ENCODE data around the gene RRM1. TPM values are rescaled to one million over a fixed set of nuclear protein-coding genes. Genes with fewer than 3 reads are reported as not detected.
A peak's percentile ranks its signal among the peaks of the same experiment; 100 is the strongest.
"Not testable (repeated sequence)": the region's sequence is repeated elsewhere in the genome, so short reads cannot be mapped to it uniquely, and the experiment has no call there.

Gene RRM1
- total RNA-seq, 1 donor from 2014 or later: 166 TPM

DNA sequence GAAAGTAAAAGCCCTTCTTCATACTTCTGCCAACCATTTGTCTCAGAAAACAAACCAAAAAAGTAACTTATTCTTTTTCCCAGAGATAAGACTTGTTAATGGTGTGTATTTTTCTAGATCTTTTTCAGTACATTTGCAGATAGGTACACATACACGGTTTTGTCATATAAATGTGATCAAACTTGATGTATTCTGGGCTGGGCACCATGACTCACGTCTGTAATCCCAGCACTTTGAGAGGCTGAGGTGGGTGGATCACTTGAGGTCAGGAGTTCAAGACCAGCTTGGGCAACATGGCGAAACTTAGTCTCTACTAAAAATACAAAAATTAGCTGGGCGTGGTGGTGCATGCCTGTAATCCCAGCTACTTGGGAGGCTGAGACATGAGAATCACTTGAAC is 35.6 kb downstream of the RRM1 start:
- H3K27ac Mint-ChIP-seq; H3K9me3 Mint-ChIP-seq; H3K4me1 Mint-ChIP-seq; H3K27me3 Mint-ChIP-seq; DNase-seq; intact Hi-C loops (cut with micrococcal nuclease); H3K4me3 Mint-ChIP-seq: not testable (repeated sequence)
- H3K36me3 Mint-ChIP-seq (ENCODE audit: low read depth): peaks cover 64% of the 10 kb centered on the region

DNA sequence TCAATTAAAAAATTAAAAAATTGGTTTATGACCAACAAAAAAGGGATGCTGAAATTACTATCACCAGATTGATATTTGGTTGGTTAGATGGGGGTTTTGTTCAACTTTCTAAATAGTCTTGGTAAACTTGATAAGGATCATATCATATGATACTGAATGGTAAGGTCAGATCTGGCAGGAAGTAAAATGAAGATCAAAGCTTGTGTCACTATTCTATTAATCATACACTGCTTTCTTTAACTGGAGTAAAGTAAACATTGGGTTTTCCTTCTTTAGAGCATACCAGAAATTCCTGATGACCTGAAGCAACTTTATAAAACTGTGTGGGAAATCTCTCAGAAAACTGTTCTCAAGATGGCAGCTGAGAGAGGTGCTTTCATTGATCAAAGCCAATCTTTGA is 40.2 kb downstream of the RRM1 start:
- Mint-ChIP-seq H3K9me3 (peaks cover 10% of the 10 kb centered on the region), H3K27ac (no peak overlapping the region), H3K4me3 (no peak overlapping the region), H3K4me1 (peaks cover 5% of the 10 kb centered on the region), H3K36me3 (ENCODE audit: low read depth) (peaks cover 64% of the 10 kb centered on the region), H3K27me3 (no peaks in the 10 kb centered on the region)
- intact Hi-C loops (cut with micrococcal nuclease): no loop called here
- DNase-seq: no peak

DNA sequence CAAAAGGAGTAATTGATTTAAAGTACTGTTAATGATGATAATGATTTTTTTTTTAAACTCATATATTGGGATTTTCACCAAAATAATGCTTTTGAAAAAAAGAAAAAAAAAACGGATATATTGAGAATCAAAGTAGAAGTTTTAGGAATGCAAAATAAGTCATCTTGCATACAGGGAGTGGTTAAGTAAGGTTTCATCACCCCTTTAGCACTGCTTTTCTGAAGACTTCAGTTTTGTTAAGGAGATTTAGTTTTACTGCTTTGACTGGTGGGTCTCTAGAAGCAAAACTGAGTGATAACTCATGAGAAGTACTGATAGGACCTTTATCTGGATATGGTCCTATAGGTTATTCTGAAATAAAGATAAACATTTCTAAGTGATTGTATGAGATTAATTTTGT is 43.9 kb downstream of the RRM1 start:
- Mint-ChIP-seq H3K27me3 (no peaks in the 10 kb centered on the region), H3K4me1 (peaks cover 5% of the 10 kb centered on the region), H3K27ac (no peak overlapping the region), H3K36me3 (ENCODE audit: low read depth) (peaks cover 78% of the 10 kb centered on the region), H3K4me3 (no peak overlapping the region), H3K9me3 (peaks cover 28% of the 10 kb centered on the region)
- no peak for DNase-seq
- intact Hi-C loops (cut with micrococcal nuclease): no loop called here

DNA sequence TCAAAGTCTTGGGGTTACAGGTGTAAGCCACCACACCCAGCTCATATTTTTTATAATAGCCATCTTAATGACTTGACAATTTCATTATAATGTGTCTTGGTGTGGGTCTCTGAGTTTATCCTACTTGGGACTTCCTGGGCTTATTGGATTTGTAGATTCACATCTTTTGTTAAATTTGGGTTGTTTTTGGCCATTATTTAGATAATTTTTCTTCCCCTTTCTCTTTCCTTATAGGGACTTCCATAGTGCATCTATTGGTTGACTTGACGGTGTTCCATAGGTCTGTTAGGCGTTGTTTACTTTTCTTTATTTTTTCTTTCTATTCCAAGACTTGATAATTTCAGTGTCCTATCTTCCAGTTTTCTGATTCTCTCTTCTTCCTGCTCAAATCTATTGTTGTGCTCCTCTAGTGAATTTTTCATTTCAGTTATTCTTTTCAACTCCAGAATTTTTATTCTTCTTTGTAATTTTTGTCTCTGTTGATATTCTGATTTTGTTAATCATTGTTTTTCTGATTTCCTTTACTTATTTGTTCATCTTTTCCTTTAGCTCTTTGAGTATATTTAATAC is 45.6 kb downstream of the RRM1 start:
- Mint-ChIP-seq H3K4me3 (no peak overlapping the region), H3K4me1 (peaks cover 1% of the 10 kb centered on the region), H3K36me3 (ENCODE audit: low read depth) (peaks cover 67% of the 10 kb centered on the region), H3K27me3 (no peaks in the 10 kb centered on the region), H3K9me3 (peaks cover 23% of the 10 kb centered on the region), H3K27ac (peak overlapping the region; percentile 37)
- DNase-seq: no peak
- intact Hi-C loops (cut with micrococcal nuclease): no loop called here

DNA sequence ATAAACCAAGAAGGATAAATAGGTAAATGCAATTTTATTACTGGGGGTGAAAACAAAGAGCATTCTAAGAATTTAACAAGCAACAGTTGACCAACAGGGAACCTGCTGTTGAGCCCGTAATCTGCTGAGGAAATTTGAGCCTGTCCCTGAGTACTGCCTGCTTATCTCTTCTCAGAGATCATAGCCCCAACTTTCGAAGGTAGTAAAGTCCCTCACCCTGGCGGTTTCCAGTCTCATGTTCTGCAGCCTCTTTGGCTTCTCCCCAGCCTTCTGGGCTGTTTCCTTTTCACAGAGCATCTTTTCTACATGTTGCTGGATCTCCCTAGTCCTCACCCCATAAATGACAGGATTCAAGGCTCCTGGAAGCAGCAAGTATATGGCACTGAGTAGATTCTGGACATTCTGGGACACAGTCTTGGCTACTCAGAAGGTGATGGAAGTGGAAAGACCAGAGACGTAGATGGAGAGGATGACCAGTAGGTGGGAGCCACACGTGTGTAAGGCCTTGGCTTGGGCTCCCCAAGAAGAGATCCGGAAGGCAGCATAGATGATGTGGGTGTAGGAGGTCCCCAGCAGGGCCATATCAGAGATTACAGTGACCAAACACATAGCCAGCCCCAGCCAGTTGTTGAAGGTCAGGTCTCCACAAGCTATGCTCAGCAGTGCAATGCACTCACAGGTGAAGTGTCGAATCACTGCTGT is 51.6 kb downstream of the RRM1 start:
- Mint-ChIP-seq H3K27ac (no peak overlapping the region), H3K4me3 (no peak overlapping the region), H3K36me3 (ENCODE audit: low read depth) (peaks cover 25% of the 10 kb centered on the region), H3K27me3 (no peaks in the 10 kb centered on the region), H3K9me3 (peaks cover 7% of the 10 kb centered on the region), H3K4me1 (no peaks in the 10 kb centered on the region)
- intact Hi-C loops (cut with micrococcal nuclease): no loop called here
- no peak for DNase-seq

DNA sequence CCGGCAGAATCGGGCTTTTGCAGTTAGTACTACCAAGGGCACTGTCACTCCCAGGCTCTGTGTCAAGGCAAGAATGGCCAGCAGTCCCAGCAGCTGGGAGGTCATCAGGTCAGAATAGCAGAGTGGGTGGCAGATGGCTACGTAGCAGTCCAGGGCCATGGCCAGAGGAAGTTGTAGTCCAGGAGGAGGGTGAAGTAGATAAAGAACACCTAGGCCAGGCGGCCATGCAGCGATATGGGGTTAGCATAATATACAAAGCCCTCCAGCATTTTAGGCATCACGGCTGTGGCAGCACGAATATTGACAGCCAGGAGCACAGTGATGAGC is 52.1 kb downstream of the RRM1 start:
- intact Hi-C loops (cut with micrococcal nuclease): no loop called here
- no peak overlapping the region for H3K4me3 Mint-ChIP-seq

DNA sequence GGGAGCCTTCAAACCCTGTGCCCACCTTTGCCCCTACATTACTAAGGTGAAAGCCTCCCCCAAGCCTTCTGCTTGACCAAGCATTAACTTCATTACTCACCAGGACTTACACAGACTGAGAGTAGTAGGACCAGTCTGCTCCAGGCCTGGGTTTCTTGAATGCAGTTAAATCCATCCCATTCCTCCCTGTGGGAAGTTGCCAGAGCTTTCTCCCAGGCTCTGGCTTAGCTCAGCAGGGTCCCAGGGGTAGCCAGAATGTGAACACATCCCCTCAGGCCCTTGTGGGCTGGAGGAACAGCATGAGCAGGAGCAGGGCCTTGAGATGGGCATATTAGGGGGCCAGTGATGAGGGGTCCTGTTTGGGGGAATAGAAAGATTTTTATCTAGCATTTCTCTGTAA is 59.9 kb downstream of the RRM1 start:
- no peak overlapping the region for H3K4me3 Mint-ChIP-seq
- intact Hi-C loops (cut with micrococcal nuclease): no loop called here
- H3K27me3 Mint-ChIP-seq: no peaks in the 10 kb centered on the region
- DNase-seq: no peak
- peaks cover 4% of the 10 kb centered on the region for H3K9me3 Mint-ChIP-seq
- no peaks in the 10 kb centered on the region for H3K36me3 Mint-ChIP-seq (ENCODE audit: low read depth)
- H3K27ac Mint-ChIP-seq: no peak overlapping the region
- H3K4me1 Mint-ChIP-seq: no peaks in the 10 kb centered on the region

More for the DNA sequence above, 52.1 kb downstream of the RRM1 start:
- Mint-ChIP-seq H3K27me3 (no peaks in the 10 kb centered on the region), H3K27ac (no peak overlapping the region), H3K36me3 (ENCODE audit: low read depth) (peaks cover 19% of the 10 kb centered on the region), H3K4me1 (no peaks in the 10 kb centered on the region), H3K9me3 (peaks cover 2% of the 10 kb centered on the region)
- no peak for DNase-seq

DNA sequence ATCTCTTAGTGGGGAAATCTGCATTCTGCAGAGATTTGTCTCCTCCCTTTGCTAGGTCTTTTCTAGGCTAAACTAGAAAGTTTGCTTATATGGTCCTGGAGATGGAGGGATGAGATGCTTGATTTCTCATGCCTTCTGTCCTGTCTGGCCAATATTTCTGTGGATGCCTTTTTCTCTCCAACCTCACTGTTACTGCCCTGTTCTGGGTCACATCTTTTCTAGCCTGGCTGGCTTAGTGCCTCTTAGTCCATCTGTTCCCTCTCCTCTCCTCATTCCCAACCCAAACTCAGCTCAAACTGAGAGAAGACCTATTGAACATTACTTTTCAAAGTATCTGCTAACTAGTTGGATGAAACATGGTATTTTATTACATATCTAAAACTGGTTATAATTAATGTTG is 62.0 kb downstream of the RRM1 start:
- H3K27me3 Mint-ChIP-seq: no peaks in the 10 kb centered on the region
- no peak for DNase-seq
- H3K27ac Mint-ChIP-seq: no peak overlapping the region
- H3K36me3 Mint-ChIP-seq (ENCODE audit: low read depth): no peaks in the 10 kb centered on the region
- no peak overlapping the region for H3K4me3 Mint-ChIP-seq
- intact Hi-C loops (cut with micrococcal nuclease): no loop called here
- peaks cover 4% of the 10 kb centered on the region for H3K9me3 Mint-ChIP-seq
- no peaks in the 10 kb centered on the region for H3K4me1 Mint-ChIP-seq

DNA sequence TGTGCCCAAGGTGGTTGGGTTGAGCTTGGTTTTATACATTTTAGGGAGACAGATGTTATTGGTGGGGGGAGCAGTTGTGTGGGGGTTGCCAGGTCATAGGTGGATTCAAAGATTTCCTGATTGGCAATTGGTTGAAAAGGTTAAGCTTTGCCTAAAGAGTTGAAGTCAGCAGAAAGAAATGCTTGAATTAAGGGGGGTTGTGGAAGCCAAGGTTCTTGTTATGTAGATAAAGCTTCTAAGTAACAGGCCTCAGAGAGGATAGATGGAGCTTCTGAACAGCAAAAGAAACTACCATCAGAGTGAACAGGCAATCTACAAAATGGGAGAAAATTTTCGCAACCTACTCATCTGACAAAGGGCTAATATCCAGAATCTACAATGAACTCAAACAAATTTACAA is 64.2 kb downstream of the RRM1 start:
- H3K27ac Mint-ChIP-seq; H3K36me3 Mint-ChIP-seq (ENCODE audit: low read depth); H3K4me1 Mint-ChIP-seq; intact Hi-C loops (cut with micrococcal nuclease); H3K9me3 Mint-ChIP-seq; H3K27me3 Mint-ChIP-seq; H3K4me3 Mint-ChIP-seq: not testable (repeated sequence)
- peak; percentile 11 for DNase-seq

DNA sequence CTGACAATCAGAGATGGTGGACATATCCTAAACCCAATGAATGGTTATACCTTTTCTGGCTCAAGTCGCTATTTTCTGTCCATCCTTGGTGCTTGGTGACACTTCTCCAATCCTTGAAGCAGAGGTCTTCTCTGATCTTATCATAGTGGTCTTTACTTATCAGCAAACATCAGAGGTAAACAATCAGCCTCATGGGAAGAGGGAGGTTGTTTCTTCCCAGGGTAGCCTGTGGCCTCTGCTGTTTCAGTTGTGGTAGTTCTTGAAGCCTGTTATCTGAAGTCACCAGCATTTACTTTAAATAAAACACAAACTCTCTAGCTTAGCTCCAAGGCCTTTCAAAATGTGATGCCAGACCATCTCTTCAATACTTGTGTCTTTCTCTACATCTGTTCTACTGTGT is 66.7 kb downstream of the RRM1 start:
- Mint-ChIP-seq H3K4me1 (no peaks in the 10 kb centered on the region), H3K27ac (no peak overlapping the region), H3K4me3 (no peak overlapping the region), H3K9me3 (peaks cover 4% of the 10 kb centered on the region), H3K36me3 (ENCODE audit: low read depth) (no peaks in the 10 kb centered on the region), H3K27me3 (no peaks in the 10 kb centered on the region)
- peak; percentile 24 for DNase-seq
- intact Hi-C loops (cut with micrococcal nuclease): no loop called here

DNA sequence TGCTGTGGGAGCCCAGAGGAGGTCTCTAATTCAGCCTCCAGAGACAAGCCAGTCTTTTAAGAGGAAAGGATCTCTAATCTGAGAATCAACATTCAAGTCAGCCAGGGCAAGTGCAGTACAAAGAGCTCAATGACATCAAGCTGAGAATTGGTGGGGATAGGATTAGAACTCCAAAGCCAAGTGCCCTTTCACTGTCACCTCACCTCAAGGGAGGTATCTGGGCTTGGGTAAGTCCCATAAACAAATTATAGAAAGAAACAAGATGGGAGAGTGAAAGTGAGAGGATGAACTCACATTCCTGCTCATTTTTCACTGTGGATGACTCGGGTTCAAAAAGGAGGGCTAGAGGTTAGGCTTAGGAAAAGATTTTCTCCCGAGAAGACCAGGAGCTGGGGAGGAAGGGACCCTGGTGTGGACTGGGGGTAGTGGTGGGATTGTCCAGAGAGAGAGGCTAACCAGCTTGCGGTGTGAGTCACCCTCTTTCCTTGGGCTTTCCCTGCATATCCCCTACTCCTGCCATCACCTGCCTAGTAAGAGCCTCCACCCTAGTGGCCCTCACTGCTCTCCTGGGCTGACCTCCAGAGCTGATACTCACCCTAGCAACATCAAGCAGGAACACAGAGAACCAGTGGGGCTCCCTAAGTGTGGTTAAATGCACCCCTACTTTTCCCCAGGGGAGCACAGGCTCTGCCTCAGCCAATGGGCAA is 70.4 kb downstream of the RRM1 start:
- H3K27ac Mint-ChIP-seq: no peak overlapping the region

DNA sequence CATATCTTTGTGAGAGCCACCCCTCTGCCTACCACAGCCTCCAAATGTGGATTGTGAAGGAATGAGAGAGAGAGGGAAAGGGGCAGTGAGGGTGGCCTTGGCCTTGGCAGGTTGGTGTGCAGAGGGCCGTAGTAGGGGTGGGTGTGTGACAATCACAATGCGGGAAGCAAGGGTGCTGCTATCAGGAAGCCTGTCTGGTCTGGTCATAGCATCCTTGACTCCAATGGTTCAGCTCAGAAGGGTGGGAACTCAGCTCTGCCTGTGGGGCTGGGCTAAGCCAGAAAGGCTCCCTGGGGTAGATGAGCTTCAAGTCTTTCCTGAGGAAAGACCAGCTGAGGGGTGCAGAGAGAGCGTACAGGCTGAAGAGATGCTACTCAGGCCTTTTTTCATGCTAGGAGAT is 72.7 kb downstream of the RRM1 start:
- Mint-ChIP-seq H3K27ac (no peak overlapping the region), H3K9me3 (no peaks in the 10 kb centered on the region), H3K4me3 (no peak overlapping the region), H3K36me3 (ENCODE audit: low read depth) (no peaks in the 10 kb centered on the region), H3K27me3 (no peaks in the 10 kb centered on the region), H3K4me1 (no peaks in the 10 kb centered on the region)
- peak; percentile 40 for DNase-seq
- intact Hi-C loops (cut with micrococcal nuclease): no loop called here

More for the DNA sequence above, 70.4 kb downstream of the RRM1 start:
- intact Hi-C loops (cut with micrococcal nuclease): no loop called here
- Mint-ChIP-seq H3K9me3 (no peaks in the 10 kb centered on the region), H3K36me3 (ENCODE audit: low read depth) (no peaks in the 10 kb centered on the region), H3K4me1 (no peaks in the 10 kb centered on the region), H3K4me3 (no peak overlapping the region), H3K27me3 (no peaks in the 10 kb centered on the region)
- peak; percentile 45 for DNase-seq

DNA sequence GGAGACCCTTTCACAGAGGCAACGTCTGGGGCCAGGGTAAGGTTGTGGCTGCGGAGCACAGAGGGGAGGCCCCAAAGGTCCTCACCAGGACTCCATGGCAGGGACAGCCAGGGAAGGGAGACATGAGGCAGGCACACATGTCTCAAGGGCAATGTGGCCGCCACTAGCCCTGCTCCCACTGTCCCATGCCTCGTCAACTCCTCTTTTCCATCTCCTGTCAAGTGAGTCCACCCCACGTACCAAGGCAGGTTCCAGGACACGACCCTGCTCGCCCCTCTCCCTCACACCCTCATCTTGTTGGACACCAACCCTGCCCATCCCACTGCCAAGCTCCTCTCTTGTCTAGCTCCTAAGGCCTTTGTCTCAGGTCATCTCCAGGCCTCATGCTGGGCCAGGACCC is 73.2 kb downstream of the RRM1 start:
- H3K9me3 Mint-ChIP-seq: no peaks in the 10 kb centered on the region
- H3K27ac Mint-ChIP-seq: no peak overlapping the region
- H3K4me1 Mint-ChIP-seq: no peaks in the 10 kb centered on the region
- intact Hi-C loops (cut with micrococcal nuclease): no loop called here
- H3K36me3 Mint-ChIP-seq (ENCODE audit: low read depth): no peaks in the 10 kb centered on the region
- DNase-seq: peak; percentile 39
- no peak overlapping the region for H3K4me3 Mint-ChIP-seq
- no peaks in the 10 kb centered on the region for H3K27me3 Mint-ChIP-seq

DNA sequence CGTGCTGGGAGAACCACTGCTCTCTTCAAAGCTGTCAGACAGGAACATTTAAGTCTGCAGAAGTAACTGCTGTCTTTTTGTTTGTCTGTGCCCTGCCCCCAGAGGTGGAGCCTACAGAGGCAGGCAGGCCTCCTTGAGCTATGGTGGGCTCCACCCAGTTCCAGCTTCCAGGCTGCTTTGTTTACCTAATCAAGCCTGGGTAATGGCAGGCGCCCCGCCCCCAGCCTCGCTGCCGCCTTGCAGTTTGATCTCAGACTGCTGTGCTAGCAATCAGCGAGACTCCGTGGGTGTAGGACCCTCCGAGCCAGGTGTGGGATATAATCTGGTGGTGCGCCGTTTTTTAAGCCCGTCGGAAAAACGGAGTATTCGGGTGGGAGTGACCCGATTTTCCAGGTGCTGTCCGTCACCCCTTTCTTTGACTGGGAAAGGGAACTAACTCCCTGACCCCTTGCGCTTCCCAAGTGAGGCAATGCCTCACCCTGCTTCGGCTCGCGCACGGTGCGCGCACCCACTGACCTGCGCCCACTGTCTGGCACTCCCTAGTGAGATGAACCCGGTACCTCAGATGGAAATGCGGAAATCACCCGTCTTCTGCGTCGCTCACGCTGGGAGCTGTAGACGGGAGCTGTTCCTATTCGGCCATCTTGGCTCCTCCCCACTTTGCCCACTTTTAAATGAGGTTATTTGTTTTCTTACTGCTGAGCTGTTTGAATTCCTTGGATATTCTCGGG is 81.2 kb downstream of the RRM1 start:
- H3K27ac Mint-ChIP-seq; intact Hi-C loops (cut with micrococcal nuclease); H3K36me3 Mint-ChIP-seq (ENCODE audit: low read depth); H3K4me1 Mint-ChIP-seq; H3K9me3 Mint-ChIP-seq; H3K4me3 Mint-ChIP-seq: not testable (repeated sequence)
- H3K27me3 Mint-ChIP-seq: peaks cover 13% of the 10 kb centered on the region
- DNase-seq: peak; percentile 23

Measured in activated CD4-positive, alpha-beta T cell treated with anti-CD3 and anti-CD28 coated beads, Interleukin-2, amount 10 ng/mL, durations not matched to agents 24 days and 14 days (primary cell).